ENCODE data around the gene FAM3C. TPM values are rescaled to one million over a fixed set of nuclear protein-coding genes. Genes with fewer than 3 reads are reported as not detected.

FAM3C gene
- total and polyA plus RNA-seq, 2 of the 8 experiments (the other 6 are each of a cell fraction or from before 2014, with no cell fraction given) = 27.0 to 77.7 TPM

DNA sequence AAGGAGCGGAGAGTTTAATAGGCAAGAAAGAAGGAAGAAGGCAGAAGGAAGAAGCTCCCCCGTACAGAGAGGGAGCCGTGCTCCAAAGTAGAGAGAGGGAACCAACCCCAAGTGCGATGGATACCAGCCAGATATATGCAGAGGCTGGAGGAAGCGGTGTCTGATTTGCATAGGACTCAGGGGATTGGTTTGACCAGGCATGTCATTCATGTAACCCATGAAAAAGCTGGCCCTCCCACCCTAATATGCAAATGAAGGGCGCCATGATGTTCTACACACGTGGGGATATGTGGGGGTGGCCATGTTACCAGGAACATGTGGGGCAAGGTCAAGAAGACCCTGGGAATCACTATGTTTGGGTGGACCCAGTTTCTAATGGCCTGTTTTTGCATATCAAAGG is 40.6 kb upstream of the FAM3C start (continued):
- no peak for TF ChIP-seq CBX8 (IDR thresholded peaks at IDR 0.05; ENCODE audit: borderline replicate concordance, low read depth, low read length)
- TF ChIP-seq, protein P1, sequence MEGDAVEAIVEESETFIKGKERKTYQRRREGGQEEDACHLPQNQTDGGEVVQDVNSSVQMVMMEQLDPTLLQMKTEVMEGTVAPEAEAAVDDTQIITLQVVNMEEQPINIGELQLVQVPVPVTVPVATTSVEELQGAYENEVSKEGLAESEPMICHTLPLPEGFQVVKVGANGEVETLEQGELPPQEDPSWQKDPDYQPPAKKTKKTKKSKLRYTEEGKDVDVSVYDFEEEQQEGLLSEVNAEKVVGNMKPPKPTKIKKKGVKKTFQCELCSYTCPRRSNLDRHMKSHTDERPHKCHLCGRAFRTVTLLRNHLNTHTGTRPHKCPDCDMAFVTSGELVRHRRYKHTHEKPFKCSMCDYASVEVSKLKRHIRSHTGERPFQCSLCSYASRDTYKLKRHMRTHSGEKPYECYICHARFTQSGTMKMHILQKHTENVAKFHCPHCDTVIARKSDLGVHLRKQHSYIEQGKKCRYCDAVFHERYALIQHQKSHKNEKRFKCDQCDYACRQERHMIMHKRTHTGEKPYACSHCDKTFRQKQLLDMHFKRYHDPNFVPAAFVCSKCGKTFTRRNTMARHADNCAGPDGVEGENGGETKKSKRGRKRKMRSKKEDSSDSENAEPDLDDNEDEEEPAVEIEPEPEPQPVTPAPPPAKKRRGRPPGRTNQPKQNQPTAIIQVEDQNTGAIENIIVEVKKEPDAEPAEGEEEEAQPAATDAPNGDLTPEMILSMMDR (IDR thresholded peaks at IDR 0.05; ENCODE audit: control extremely low read depth in 1 of 3, insufficient read depth in 1 of 3, low read depth in 1 of 3, low read length in 3 of 3) = no peak
- TF ChIP-seq FOSL1 (IDR thresholded peaks at IDR 0.05; ENCODE audit: insufficient read depth, low read depth, low read length) = no peak
- no peak for TF ChIP-seq CHD2 (IDR thresholded peaks at IDR 0.05; ENCODE audit: low read length)
- TF ChIP-seq RXRA (IDR thresholded peaks at IDR 0.05; ENCODE audit: insufficient read depth, low read depth, low read length) = no peak
- TF ChIP-seq, protein P2, sequence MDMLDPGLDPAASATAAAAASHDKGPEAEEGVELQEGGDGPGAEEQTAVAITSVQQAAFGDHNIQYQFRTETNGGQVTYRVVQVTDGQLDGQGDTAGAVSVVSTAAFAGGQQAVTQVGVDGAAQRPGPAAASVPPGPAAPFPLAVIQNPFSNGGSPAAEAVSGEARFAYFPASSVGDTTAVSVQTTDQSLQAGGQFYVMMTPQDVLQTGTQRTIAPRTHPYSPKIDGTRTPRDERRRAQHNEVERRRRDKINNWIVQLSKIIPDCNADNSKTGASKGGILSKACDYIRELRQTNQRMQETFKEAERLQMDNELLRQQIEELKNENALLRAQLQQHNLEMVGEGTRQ (IDR thresholded peaks at IDR 0.05; ENCODE audit: low read length) = no peak
- no peak for TF ChIP-seq RBBP5 (IDR thresholded peaks at IDR 0.05; ENCODE audit: borderline replicate concordance, low read depth, low read length)
- TF ChIP-seq KDM4A (IDR thresholded peaks at IDR 0.05; ENCODE audit: low read depth, low read length, severe bottlenecking) = no peak
